ENCODE results near the gene NPC1. TPM values are rescaled to one million over a fixed set of nuclear protein-coding genes. Genes with fewer than 3 reads are reported as not detected.

Gene NPC1
- total RNA-seq, 1 experiment from 2014 or later: 29.5 TPM

DNA sequence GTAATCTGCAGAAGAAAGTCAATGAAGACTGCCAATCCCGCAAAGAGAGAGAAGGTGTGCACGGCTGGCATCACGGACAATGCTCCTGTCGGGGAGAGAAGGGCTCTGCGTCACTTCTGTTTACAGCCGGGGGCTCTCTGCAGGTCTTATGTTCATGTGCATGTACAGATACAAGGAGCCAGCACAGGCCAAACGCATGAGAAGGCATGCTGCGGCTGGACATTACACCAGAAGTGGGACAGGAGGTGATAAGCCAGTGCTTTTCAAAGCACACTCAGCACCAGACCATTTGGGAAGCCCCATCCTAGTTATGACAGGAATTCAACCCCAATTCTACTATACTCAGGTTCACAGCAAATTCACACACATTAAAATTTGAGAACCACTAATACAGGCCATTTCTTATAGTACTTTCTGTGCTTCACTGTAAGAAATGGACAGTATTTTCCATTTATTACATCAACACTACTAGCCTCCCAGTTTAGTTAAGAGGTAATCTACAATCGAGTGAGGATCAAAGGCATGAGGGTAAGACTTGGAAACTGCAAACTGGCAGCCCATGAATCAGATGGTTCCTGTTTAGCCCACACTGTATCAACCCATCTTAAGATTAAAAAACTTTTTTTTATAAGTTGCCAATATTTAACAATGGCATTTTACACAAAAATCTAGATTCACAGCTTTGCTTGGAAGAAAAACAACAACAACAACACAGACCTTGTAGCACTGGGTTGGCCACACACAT lies 44.8 kb downstream of the NPC1 start:
- ChIA-PET POLR2A (no interaction called here), CTCF (no interaction called here)
- no peaks in the 10 kb centered on the region for H3K36me3 ChIP-seq (ENCODE audit: control insufficient read depth, insufficient read depth, low read length)
- TF ChIP-seq, protein P1, sequence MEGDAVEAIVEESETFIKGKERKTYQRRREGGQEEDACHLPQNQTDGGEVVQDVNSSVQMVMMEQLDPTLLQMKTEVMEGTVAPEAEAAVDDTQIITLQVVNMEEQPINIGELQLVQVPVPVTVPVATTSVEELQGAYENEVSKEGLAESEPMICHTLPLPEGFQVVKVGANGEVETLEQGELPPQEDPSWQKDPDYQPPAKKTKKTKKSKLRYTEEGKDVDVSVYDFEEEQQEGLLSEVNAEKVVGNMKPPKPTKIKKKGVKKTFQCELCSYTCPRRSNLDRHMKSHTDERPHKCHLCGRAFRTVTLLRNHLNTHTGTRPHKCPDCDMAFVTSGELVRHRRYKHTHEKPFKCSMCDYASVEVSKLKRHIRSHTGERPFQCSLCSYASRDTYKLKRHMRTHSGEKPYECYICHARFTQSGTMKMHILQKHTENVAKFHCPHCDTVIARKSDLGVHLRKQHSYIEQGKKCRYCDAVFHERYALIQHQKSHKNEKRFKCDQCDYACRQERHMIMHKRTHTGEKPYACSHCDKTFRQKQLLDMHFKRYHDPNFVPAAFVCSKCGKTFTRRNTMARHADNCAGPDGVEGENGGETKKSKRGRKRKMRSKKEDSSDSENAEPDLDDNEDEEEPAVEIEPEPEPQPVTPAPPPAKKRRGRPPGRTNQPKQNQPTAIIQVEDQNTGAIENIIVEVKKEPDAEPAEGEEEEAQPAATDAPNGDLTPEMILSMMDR (IDR thresholded peaks at IDR 0.05; ENCODE audit: insufficient read depth in 1 of 2, low read depth in 1 of 2, low read length in 1 of 2, severe bottlenecking in 1 of 2, unreplicated experiment in 1 of 2): no peak
- H3K4me3 ChIP-seq (ENCODE audit: low read depth, low read length): no peak overlapping the region
- no peaks in the 10 kb centered on the region for H3K9me3 ChIP-seq
- Mint-ChIP-seq H3K4me1 (ENCODE audit: low read depth, unreplicated experiment) (no peaks in the 10 kb centered on the region), H3K9me3 (ENCODE audit: unreplicated experiment) (no peaks in the 10 kb centered on the region), H3K27ac (ENCODE audit: unreplicated experiment) (no peak overlapping the region), H3K36me3 (ENCODE audit: insufficient read depth, unreplicated experiment) (peaks cover 26% of the 10 kb centered on the region), H3K27me3 (ENCODE audit: insufficient read depth, unreplicated experiment) (no peaks in the 10 kb centered on the region), H3K4me3 (ENCODE audit: unreplicated experiment) (no peak overlapping the region)
- intact Hi-C loops (cut with micrococcal nuclease; ENCODE audit: unreplicated experiment): no loop called here
- no TSS peak for BruUV-seq (replicated peaks)
- H3K27me3 ChIP-seq (replicated peaks; ENCODE audit: control insufficient read depth, insufficient read depth, low read length): no peaks in the 10 kb centered on the region
- no peak for DNase-seq
- no peaks in the 10 kb centered on the region for H3K4me1 ChIP-seq

DNA sequence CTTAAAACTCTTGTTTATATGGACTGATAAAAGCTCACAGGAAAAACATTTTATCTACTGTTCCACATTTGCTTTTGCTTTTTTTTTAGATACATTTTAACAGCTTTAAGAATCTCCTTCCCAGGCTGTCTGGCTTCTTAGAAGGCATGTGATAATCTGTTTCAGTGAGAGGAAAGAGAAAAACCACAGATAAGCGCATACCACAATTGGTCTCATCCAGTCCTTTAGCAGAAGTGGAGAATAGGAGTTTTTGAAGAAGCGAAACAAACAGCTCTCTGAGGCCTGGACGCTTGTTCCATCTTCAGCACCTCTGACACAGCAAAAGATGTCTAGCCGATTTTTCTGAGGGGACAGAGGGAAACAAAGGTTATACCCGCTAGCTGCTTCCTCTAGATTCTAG lies 45.4 kb downstream of the NPC1 start:
- Mint-ChIP-seq H3K27ac (ENCODE audit: unreplicated experiment) (no peak overlapping the region), H3K27me3 (ENCODE audit: insufficient read depth, unreplicated experiment) (no peaks in the 10 kb centered on the region), H3K36me3 (ENCODE audit: insufficient read depth, unreplicated experiment) (peaks cover 26% of the 10 kb centered on the region), H3K9me3 (ENCODE audit: unreplicated experiment) (no peaks in the 10 kb centered on the region), H3K4me3 (ENCODE audit: unreplicated experiment) (no peak overlapping the region), H3K4me1 (ENCODE audit: low read depth, unreplicated experiment) (no peaks in the 10 kb centered on the region)
- ChIA-PET CTCF (no interaction called here), POLR2A (no interaction called here)
- Histone ChIP-seq H3K4me1 (no peaks in the 10 kb centered on the region), H3K9me3 (no peaks in the 10 kb centered on the region), H3K4me3 (ENCODE audit: low read depth, low read length) (no peak overlapping the region), H3K27me3 (replicated peaks; ENCODE audit: control insufficient read depth, insufficient read depth, low read length) (no peaks in the 10 kb centered on the region), H3K36me3 (ENCODE audit: control insufficient read depth, insufficient read depth, low read length) (no peaks in the 10 kb centered on the region)
- no TSS peak for BruUV-seq (replicated peaks)
- TF ChIP-seq, protein P1 (IDR thresholded peaks at IDR 0.05; ENCODE audit: insufficient read depth in 1 of 2, low read depth in 1 of 2, low read length in 1 of 2, severe bottlenecking in 1 of 2, unreplicated experiment in 1 of 2): no peak
- intact Hi-C loops (cut with micrococcal nuclease; ENCODE audit: unreplicated experiment): no loop called here
- no peak for DNase-seq

DNA sequence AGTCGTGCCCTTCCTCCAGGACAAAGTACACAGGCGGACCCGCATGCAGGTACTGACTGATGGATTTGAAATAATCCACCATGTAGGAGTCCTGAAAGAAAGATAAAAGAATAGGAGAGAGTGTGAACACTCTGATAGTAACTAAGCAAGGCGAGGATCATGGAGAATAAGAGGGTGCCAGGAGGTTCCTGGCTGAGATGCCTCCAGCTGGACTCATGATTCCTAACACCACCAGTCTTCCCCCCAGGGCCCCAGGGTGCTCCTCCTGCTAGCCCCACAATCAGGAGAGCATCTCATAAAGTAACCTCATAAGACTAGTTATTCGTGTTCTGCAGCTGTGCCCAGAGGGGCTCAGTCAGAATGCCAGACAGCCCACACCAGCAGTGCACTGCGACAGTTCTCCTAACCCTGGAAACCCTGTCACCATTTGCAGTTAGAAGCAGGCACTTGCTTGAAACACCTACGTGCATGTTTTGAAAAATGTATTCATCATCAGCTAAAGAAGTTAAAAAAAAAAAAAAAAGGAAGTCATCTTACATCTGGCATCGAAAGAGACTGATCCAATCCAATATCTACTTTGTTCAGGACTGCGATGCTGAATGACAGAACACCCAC lies 46.3 kb downstream of the NPC1 start:
- DNase-seq: no peak
- peaks cover 26% of the 10 kb centered on the region for H3K36me3 Mint-ChIP-seq (ENCODE audit: insufficient read depth, unreplicated experiment)
- Histone ChIP-seq H3K27me3 (replicated peaks; ENCODE audit: control insufficient read depth, insufficient read depth, low read length) (no peaks in the 10 kb centered on the region), H3K4me3 (ENCODE audit: low read depth, low read length) (no peak overlapping the region), H3K36me3 (ENCODE audit: control insufficient read depth, insufficient read depth, low read length) (no peaks in the 10 kb centered on the region), H3K9me3 (no peaks in the 10 kb centered on the region), H3K4me1 (no peaks in the 10 kb centered on the region)
- no peaks in the 10 kb centered on the region for H3K4me1 Mint-ChIP-seq (ENCODE audit: low read depth, unreplicated experiment)
- H3K27me3 Mint-ChIP-seq (ENCODE audit: insufficient read depth, unreplicated experiment): no peaks in the 10 kb centered on the region
- no TSS peak for BruUV-seq (replicated peaks)
- intact Hi-C loops (cut with micrococcal nuclease; ENCODE audit: unreplicated experiment): no loop called here
- TF ChIP-seq, protein P1 (IDR thresholded peaks at IDR 0.05; ENCODE audit: insufficient read depth in 1 of 2, low read depth in 1 of 2, low read length in 1 of 2, severe bottlenecking in 1 of 2, unreplicated experiment in 1 of 2): no peak
- POLR2A ChIA-PET: no interaction called here
- no peak overlapping the region for H3K4me3 Mint-ChIP-seq (ENCODE audit: unreplicated experiment)
- H3K27ac Mint-ChIP-seq (ENCODE audit: unreplicated experiment): no peak overlapping the region
- H3K9me3 Mint-ChIP-seq (ENCODE audit: unreplicated experiment): no peaks in the 10 kb centered on the region
- CTCF ChIA-PET: no interaction called here
